Stimulated activated CD4-positive, alpha-beta T cell treated with anti-CD3 and anti-CD28 coated beads, Interleukin-2, amount 100 ng/mL, for 4 hours (primary cell): ENCODE measurements around the gene ALG1.
"Not testable (repeated sequence)": the region's sequence is repeated elsewhere in the genome, so short reads cannot be mapped to it uniquely, and the experiment has no call there.

ENCODE experiments used
- DNase-seq: peaks from one replicate; pipeline ENCODE4 v3.0.0-alpha.2; 2020; ENCODE audit warnings: low read depth

ALG1 gene

DNA sequence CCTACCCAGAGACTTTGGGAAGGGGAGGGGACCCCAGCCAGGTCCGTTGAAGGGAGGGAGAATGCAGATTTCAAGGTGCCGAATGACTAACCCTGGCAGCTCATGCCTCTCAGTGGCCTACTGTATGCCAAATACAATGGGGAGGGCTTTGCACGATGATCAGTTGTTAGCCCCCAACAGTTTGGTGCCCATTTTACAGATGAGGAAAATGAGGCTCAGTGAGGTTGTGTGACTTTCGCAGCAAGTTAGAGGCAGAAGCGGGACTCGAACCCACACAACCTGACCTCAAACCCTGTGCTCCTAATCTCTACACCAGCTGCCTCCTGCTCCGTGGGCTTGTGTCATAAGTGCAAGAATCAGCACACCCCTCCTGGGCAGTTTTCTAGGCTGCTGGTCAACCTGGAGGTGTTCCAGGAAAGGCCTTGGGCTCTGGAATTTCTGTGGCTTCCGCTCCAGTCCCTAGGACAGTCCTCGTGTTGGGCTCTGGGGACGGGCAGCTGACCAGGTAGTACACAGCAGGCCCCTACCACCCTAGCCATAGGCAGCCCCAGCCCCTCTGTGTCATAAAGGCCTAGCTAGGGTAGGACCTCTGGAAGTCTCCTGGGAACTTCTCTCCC is 26.0 kb upstream of the ALG1 start:
- DNase-seq = no peak

- DNase-seq = no peak
Measured at GRCh38 chr16:5046914-5047313, 24.7 kb upstream of the ALG1 start.

DNA sequence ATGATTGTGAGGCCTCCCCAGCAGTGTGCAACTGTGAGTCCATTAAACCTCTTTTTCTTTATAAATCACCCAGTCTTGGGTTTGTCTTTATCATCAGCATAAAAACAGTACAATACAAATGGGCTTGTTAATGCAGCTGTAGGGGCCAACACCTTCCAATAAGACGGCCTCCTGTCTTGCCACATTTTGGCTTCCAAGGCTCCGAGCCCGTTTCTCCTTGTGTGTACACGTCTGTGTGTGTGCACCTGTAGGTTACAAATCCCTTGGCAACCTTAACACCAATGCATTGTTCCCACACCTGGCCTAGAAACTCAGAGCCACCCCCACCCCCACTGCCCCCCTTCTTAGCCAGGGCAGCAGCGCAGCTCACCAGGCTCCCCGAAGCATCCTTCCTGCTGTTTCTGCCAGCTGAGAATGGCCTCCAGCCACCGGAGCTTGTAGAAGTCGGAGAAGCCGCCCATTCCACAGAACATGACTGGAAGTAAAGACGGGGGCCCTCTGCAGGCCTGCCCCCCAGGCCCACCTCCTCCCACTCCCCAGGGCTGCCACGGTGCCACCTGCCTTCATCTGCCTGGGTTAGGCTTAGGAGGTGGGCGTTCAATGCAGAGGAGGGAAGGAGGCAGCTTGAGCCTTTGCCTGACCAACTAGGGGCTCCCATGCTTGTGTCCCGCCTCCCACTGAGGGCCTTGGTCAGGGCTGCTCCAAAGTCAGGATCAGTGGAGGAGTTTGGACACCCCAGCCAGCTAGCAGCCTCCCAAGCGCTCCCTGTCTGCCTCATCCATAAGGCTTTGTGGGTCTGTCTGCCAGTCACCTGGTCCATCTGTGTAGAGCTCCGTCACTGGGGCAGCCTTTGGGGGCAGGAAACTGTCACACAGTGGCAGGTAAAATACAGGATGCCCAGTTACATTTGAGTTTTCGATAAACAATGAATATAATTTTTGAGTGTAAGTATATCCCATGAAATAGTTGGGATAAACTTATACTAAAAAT is 16.5 kb upstream of the ALG1 start:
- DNase-seq = no peak

DNA sequence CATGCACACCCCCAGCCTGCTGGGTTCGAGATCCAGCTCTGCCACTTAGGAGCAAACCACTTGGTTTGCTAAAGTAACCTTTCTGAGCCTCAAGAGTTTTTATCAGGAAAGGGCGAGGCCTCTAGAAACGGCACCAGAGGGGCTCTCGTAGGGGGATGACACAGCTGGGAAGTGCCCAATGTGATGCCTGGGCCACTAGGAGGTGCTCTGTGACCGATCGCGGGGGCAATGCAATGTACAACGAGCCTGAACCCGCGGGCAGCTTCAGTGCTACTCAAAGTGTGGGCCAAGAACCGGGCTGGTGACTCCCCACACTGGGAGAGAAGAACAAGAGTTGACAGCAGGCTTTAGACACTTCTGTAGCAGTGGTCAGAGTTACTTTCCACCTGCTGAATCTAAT is 15.3 kb upstream of the ALG1 start:
- DNase-seq = peak; percentile 11

GRCh38 chr16:5058476-5058875 is 13.2 kb upstream of the ALG1 start:
- DNase-seq = no peak

- no peak for DNase-seq
Measured at GRCh38 chr16:5059386-5060072, 12.1 kb upstream of the ALG1 start.

DNA sequence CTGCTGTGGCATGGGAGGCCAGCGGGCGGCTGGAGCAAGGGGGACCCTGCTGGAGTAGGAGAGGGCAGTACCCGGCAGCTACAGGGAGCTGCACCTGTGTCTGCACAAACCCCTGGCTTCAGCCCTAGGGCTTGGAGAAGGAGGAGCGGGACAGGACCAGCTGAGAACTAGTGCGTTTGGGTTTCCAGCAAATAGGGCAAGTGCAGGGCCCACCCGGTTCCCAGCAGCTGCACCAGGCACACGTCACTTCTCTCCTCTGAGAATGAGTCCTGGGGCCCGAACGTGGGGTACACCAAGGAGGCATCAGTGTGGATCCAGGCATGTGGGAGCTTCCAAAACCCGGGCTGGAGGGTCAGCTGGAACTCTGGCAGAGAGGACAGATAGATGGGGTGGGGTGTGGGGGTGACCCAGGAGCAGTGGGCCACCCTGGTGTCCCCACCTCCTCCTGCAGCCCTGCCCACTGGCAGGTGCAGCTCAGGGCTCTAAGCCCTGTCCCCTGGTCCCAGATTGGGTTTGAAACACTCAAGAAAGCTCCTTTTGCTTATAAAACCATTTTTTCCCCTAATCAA is 11.5 kb upstream of the ALG1 start:
- no peak for DNase-seq

DNA sequence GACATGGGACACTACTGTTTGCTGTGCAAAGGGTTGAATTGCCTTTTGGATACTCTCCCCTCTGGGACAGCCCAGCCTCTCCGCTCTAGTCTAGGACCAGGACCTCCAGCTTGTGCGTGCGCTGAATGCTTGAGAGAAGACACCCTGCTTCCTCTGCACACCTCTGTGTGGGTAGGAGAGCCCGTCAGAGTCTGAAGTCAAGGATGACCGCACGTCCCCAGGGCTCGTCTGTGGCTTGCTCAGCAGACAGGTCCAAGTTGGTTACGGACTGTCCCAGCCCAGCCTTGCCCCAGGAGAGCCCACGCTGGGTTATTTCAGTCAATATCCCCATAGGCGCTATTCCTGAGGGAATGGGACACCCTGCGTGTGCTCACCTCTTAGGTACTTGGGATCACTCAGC is 9.6 kb upstream of the ALG1 start:
- DNase-seq = no peak

DNA sequence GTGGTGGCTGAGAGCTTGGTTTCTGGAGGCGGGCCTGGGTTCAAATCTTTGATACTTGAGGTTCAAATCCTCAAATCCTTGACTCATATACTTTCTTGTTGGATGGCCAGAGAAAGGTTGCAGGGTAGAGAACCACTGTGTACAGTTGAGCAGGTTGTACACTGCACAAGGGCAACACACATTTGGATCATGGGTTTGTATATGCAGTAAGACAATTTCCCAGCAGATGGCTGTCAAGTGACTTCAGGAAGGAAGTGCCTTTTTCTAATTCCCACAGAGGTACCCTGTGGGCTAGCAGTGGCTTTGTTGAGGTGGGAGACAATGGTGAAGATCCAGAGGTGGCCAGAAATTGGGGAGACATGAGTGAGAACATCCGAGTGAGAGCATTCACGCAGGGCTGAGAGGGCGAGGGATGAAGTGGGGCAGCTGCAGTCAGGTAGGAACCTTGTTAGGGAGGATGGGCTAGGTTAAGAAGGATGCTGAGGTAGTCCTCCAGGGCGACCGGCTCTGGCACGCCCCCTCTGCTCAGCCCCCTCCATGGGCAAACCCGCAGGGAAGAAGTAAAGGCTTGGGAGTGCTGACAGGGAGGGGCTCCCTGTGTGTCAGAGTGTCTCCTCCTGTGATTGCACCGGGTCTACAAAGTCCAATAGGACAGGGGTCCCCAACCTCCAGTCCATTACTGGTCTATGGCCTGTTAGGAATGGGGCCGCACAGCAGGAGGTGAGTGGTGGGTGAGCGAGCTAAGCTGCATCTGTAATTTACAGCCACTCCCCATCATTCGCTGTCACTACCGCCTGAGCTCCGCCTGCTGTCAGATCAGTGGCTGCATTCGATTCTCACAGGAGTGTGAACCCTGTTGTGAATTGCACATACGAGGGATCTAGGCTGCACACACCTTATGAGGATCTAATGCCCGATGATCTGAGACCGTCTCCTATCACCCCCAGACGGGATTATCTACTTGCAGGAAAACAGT is 8.6 kb upstream of the ALG1 start:
- DNase-seq = no peak

DNA sequence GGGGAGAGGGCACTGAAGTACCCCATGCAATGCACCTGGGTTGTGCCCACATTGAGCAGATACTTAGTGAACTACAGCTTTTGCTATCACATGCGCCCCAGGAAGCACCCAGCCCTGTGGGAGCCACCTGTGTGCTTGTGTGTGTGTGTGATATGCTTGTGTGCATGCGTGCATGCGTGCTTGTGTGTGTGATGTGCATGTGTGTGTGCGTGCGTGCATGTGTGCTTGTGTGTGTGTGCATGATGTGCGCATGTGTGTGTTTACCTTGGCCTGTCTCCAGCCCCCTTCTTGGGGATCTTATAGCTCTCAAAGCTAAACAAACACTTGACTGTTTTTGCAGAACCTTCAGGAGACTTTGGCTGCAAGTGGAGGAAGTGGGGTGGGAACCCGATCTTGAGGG is 6.7 kb upstream of the ALG1 start:
- DNase-seq = no peak

- no peak for DNase-seq
Measured at GRCh38 chr16:5065326-5065725, 6.3 kb upstream of the ALG1 start.

- DNase-seq = no peak
Measured at GRCh38 chr16:5065813-5066212, 5.8 kb upstream of the ALG1 start, which contains the start of gene C16orf89. Gene C16orf89 (minus strand): TSS chr16:5065956. CDS start chr16:5065908, 48 bp downstream.

DNA sequence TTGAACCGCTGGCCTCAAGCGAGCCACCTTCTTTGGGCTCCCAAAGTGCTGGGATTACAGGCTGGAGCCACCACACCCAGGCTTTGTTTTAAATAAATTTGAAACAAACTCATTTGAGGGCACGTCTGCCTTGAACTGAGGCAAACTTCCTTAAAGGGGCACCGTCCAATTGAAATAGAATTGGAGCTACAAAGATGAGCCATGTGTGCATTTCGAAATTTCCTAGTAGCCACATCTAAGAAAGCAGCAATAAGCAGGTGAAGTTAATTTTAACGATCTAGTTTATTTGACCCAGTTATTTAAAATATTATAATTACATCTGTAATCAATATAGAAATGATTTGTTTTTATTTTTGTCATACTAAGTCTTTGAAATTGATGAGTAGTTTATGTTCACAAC is 5.1 kb upstream of the ALG1 start:
- no peak for DNase-seq

DNA sequence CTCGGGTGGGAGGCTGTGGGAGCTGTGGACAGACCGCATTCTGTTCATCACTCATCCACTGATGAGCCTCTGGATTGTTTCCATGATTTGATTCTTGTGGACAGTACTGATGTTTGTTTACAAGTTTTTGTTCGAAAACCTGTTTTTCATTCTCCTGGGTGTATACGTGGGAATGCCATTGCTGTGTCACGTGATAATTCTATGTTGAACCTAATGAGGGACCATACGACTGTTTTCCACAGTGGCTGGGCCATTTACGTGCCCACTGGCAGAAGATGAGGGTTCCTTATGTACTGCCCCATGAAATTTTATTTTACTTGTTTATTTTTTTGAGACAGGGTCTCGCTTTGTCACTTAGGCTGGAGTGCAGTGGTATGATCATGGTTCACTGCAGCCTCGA is 2.6 kb upstream of the ALG1 start:
- DNase-seq = no peak

- no peak for DNase-seq
Measured at GRCh38 chr16:5069854-5070253, 1.8 kb upstream of the ALG1 start.

DNA sequence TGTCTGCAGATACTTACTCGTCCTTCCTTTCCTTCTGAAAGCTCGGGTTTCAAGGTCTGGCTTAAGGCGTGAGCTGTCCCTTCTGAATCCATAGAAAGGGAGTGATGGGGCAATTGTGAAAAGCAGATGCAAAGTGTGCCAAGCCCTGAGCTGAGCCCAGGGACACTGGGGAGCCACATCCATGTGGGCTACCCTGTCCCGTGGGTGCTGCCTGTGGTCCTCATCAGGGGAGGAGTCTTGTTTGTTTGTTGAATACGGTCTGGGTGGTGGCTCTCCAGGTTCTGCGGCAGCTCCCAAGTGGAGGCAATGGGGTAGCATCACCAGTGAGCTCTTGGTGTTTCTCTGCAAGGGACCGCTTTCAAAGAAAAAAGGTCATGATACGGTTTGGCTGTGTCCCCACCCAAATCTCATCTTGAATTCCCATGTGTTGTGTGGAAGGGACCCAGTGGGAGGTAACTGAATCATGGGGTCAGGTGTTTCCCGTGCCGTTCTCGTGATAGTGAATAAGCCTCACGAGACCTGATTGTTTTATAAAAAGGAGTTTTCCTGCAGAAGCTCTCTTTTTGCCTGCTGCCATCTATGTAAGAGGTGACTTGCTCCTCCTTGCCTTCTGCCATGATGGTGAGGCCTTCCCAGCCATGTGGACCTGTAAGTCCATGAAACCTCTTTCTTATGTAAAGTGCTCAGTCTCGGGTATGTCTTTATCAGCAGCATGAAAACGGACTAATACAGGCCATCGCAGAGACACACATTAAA is 1.0 kb upstream of the ALG1 start:
- no peak for DNase-seq

GRCh38 chr16:5071341-5071680 is 332 bp upstream of the ALG1 start:
- no peak for DNase-seq

GRCh38 chr16:5072334-5073278 is 963 bp downstream of the ALG1 start:
- DNase-seq = no peak

DNA sequence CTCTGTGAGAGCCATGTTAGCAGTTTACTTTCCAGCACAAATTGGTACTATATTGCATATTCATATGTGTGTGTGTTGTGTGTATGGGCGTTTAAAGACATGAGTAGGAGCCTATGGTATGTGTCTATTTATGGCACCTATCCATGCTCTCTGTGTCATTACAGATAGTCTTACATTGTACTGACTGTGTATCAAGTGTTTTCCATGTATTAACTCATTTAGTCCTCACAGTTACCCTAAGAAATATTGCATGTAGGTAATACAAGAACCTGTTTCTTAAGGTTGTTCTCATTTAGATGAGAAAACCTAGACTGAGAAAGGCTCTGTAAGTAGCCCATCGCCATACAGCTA is 1.6 kb downstream of the ALG1 start:
- no peak for DNase-seq

DNA sequence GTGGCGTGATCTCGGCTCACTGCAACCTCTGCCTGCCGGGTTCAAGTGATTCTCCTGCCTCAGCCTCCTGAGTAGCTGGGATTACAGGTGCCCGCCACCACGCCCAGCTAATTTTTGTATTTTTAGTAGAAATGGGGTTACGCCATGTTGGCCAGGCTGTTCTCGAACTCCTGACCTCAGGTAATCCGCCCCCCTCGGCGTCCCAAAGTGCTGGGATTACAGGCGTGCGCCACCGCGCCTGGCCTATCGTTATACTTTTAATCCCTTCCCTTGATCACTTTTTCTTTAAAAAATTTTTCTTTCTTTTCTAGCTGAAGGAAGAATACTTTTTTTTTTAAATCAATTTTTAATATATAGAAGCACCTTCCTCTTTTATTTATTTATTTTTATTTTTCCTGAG is 2.1 kb downstream of the ALG1 start:
- DNase-seq = not testable (repeated sequence)
